Esophagus muscularis mucosa (tissue), 4 donors: ENCODE results near the gene ADAMTS16. TPM values are rescaled to one million over a fixed set of nuclear protein-coding genes. Genes with fewer than 3 reads are reported as not detected.

Source experiments
- DNase-seq: peaks from one replicate; pipeline ENCODE4 v3.0.0-alpha.2; 2017; ENCODE audit errors: extremely low spot score
- H3K27ac ChIP-seq, 4 donors: fragments of 200-600 bp; sonication (generic); replicated peaks in 1 of 4; 1 replicate in 3 of 4; 2 replicates in 1 of 4; pipeline ENCODE4 v1.5.1; 2016 to 2019; ENCODE audit warnings: mild to moderate bottlenecking in 1 of 4
- H3K27me3 ChIP-seq, 4 donors: fragments of 200-600 bp; sonication (generic); one replicate each; pipeline versions ENCODE4 v1.5.1 to v1.6.0; 2016 to 2019
- H3K36me3 ChIP-seq, 4 donors: fragments of 200-600 bp; sonication (generic); one replicate each; pipeline ENCODE4 v1.5.1; 2016 to 2019
- H3K4me1 ChIP-seq, 4 donors: fragments of 200-600 bp; sonication (generic); one replicate each; pipeline ENCODE4 v1.5.1; 2016 to 2019
- H3K4me3 ChIP-seq, 4 donors: fragments of 200-600 bp; sonication (generic); 1 replicate in 2 of 4; 2 replicates in 2 of 4; pipeline ENCODE4 v1.5.1; 2016 to 2019; ENCODE audit warnings: mild to moderate bottlenecking in 4 of 4, moderate library complexity in 1 of 4
- H3K9me3 ChIP-seq, 4 donors: fragments of 200-600 bp; sonication (generic); 1 replicate in 3 of 4; 2 replicates in 1 of 4; pipeline ENCODE4 v1.5.1; 2016 to 2019
- EP300 ChIP-seq: sonication (generic); formaldehyde crosslinking; IDR thresholded peaks from one replicate; pipeline ENCODE4 v1.6.1; 2017; ENCODE audit warnings: antibody characterized with exemption
- POLR2A ChIP-seq: fragments of 450-650 bp; IDR thresholded peaks from one replicate; pipeline ENCODE4 v1.6.1; 2017; ENCODE audit warnings: antibody characterized with exemption, moderate library complexity, mild to moderate bottlenecking, low read depth
- POLR2AphosphoS5 ChIP-seq, 2 donors: sonication (generic); formaldehyde crosslinking; IDR thresholded peaks; one replicate each; pipeline ENCODE4 v1.6.1; 2017; ENCODE audit warnings: antibody characterized with exemption in 2 of 2
- WGBS: methylation state at CpG from one replicate; pipeline ENCODE4 v1.1.5; 2018; 5-methylcytosine and 5-hydroxymethylcytosine counted together
- intact Hi-C: fragments of 100-400 bp; cut with DNase I; formaldehyde crosslinking; loops from one replicate; pipeline ENCODE4 v1.15.1; 2023
- total RNA-seq, 4 donors: library from RNA; depleted of rRNA; stranded (reverse); fragments of >200 nt; gene quantifications; one replicate each; pipeline versions ENCODE4 v1.1.0 to v1.2.1, GENCODE V29; 2016
- TF ChIP-seq, protein P1 (sequence below), 3 experiments: fragments of 200-600 bp in 2 of 3; fragments of 450-650 bp in 1 of 3; sonication (generic) in 2 of 3; IDR thresholded peaks; one replicate each; pipeline ENCODE4 v1.5.1; 2017 to 2019; ENCODE audit warnings: antibody characterized with exemption in 3 of 3, mild to moderate bottlenecking in 2 of 3, moderate library complexity in 1 of 3

ADAMTS16 gene
- total RNA-seq, 4 donors from 2014 or later: 0.42 to 1.1 (median 0.50) TPM; not detected in 1

GRCh38 chr5:5278815-5279381 lies 138.8 kb downstream of the ADAMTS16 start:
- 73% methylated on average over 3 of the region's 3 CpGs for WGBS
- peaks cover 0 to 5% (median 0%) of the 10 kb centered on the region in 4 donors for H3K9me3 ChIP-seq
- H3K27me3 ChIP-seq: no peaks in the 10 kb centered on the region
- no peak overlapping the region for H3K27ac ChIP-seq
- H3K4me3 ChIP-seq: no peak overlapping the region
- intact Hi-C loops: no loop called here
- TF ChIP-seq POLR2A (no peak), EP300 (no peak), POLR2AphosphoS5 (IDR thresholded peaks at IDR 0.05) (no peak)
- TF ChIP-seq, protein P1, sequence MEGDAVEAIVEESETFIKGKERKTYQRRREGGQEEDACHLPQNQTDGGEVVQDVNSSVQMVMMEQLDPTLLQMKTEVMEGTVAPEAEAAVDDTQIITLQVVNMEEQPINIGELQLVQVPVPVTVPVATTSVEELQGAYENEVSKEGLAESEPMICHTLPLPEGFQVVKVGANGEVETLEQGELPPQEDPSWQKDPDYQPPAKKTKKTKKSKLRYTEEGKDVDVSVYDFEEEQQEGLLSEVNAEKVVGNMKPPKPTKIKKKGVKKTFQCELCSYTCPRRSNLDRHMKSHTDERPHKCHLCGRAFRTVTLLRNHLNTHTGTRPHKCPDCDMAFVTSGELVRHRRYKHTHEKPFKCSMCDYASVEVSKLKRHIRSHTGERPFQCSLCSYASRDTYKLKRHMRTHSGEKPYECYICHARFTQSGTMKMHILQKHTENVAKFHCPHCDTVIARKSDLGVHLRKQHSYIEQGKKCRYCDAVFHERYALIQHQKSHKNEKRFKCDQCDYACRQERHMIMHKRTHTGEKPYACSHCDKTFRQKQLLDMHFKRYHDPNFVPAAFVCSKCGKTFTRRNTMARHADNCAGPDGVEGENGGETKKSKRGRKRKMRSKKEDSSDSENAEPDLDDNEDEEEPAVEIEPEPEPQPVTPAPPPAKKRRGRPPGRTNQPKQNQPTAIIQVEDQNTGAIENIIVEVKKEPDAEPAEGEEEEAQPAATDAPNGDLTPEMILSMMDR (IDR thresholded peaks at IDR 0.05): no peak
- no peaks in the 10 kb centered on the region for H3K36me3 ChIP-seq
- H3K4me1 ChIP-seq: no peaks in the 10 kb centered on the region
- DNase-seq: peak; percentile 45

DNA sequence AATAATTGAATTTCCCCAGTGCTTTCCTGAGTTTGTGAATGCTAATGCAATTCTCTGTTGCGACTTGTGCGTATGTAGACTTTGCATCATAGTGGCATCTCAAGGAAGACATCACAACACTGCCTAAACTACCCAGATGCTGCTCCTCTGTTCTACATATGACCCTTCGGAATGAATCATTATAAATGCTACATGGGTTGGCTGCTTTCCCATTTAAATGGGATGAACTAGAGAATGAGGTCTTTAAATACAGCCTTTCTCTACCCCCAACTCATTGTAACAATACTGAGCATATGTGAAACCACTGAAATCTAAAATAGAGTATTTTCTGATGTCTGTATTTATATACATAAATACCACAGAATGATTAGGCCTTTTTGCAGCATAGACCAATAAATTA lies 145.8 kb downstream of the ADAMTS16 start:
- intact Hi-C loops: no loop called here
- H3K4me3 ChIP-seq: no peak overlapping the region
- no peaks in the 10 kb centered on the region for H3K4me1 ChIP-seq
- H3K27me3 ChIP-seq: no peaks in the 10 kb centered on the region
- no peak overlapping the region for H3K27ac ChIP-seq
- peaks cover 0 to 10% (median 0%) of the 10 kb centered on the region in 4 donors for H3K9me3 ChIP-seq
- TF ChIP-seq, protein P1 (IDR thresholded peaks at IDR 0.05): no peak
- TF ChIP-seq POLR2A (no peak), EP300 (no peak)
- DNase-seq: no peak
- H3K36me3 ChIP-seq: no peaks in the 10 kb centered on the region
- 90% methylated on average over 3 of the region's 3 CpGs for WGBS

- H3K27ac ChIP-seq: no peak overlapping the region
- no peak for DNase-seq
- WGBS: 89% methylated on average over 9 of the region's 9 CpGs
- no peaks in the 10 kb centered on the region for H3K4me1 ChIP-seq
- peaks cover 0 to 10% (median 0%) of the 10 kb centered on the region in 4 donors for H3K9me3 ChIP-seq
- TF ChIP-seq, protein P1 (IDR thresholded peaks at IDR 0.05): no peak
- no peak for TF ChIP-seq EP300
- TF ChIP-seq POLR2AphosphoS5 (IDR thresholded peaks at IDR 0.05): no peak
- TF ChIP-seq POLR2A: no peak
- H3K4me3 ChIP-seq: no peak overlapping the region
- H3K27me3 ChIP-seq: no peaks in the 10 kb centered on the region
- H3K36me3 ChIP-seq: no peaks in the 10 kb centered on the region
- intact Hi-C loops: no loop called here
These were observed 147.3 kb downstream of the ADAMTS16 start for GRCh38 chr5:5287419-5287818.

DNA sequence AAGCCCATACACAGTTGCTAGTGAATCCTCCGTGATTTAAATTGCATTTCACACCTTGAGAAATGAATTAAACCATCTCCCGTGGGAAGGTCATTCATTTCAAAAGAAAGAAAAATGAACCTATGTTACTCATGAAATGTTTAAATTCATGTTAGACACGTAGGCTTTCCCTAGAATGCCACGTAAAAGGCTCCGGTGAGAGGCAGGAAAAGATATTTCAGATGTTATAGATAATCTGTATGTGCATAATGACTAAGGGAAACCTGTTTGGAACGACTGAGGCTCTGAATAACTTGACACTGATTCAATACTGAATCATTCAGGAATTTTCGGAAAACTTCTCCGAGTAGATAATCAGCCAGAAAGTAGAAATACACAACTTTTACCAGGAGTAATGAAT lies 148.1 kb downstream of the ADAMTS16 start:
- H3K9me3 ChIP-seq: peaks cover 0 to 9% (median 0%) of the 10 kb centered on the region in 4 donors
- no peak overlapping the region for H3K4me3 ChIP-seq
- H3K4me1 ChIP-seq: no peaks in the 10 kb centered on the region
- intact Hi-C loops: no loop called here
- TF ChIP-seq, protein P1 (IDR thresholded peaks at IDR 0.05): no peak
- TF ChIP-seq POLR2AphosphoS5 (IDR thresholded peaks at IDR 0.05): no peak
- no peak for TF ChIP-seq EP300
- TF ChIP-seq POLR2A: no peak
- WGBS: 52% methylated on average over 8 of the region's 8 CpGs
- no peak overlapping the region for H3K27ac ChIP-seq
- no peaks in the 10 kb centered on the region for H3K27me3 ChIP-seq
- H3K36me3 ChIP-seq: no peaks in the 10 kb centered on the region
- DNase-seq: no peak

DNA sequence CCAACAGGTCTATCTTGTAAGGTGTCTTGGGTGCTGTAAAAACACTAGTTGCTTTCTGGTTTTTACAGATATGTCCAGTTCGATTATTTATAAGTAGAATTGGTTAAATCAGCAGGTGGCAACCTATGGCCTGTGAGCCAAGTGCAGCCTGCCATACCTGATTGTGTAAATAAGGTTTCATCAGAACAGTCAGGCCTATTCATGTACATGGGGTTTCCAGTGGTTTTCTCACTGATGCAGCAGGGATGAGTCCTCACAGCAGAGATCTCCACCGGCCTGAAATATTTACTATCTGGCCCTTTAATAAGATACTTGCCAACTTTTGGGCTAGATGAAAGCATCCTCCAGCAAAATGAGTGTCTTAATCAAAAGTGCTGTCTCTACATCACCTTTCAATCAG lies 149.4 kb downstream of the ADAMTS16 start:
- DNase-seq: no peak
- Histone ChIP-seq H3K9me3 (peaks cover 0 to 17% (median 0%) of the 10 kb centered on the region in 4 donors), H3K4me1 (no peaks in the 10 kb centered on the region), H3K27me3 (no peaks in the 10 kb centered on the region), H3K36me3 (no peaks in the 10 kb centered on the region), H3K27ac (no peak overlapping the region), H3K4me3 (no peak overlapping the region)
- TF ChIP-seq EP300: no peak
- TF ChIP-seq POLR2AphosphoS5 (IDR thresholded peaks at IDR 0.05): no peak
- TF ChIP-seq, protein P1 (IDR thresholded peaks at IDR 0.05): no peak
- TF ChIP-seq POLR2A: no peak
- 85% methylated on average over 2 of the region's 2 CpGs for WGBS
- intact Hi-C loops: no loop called here
